Measurements from ENCODE around the gene EXPH5.
A peak's percentile ranks its signal among the peaks of the same experiment; 100 is the strongest.
"Not testable (repeated sequence)": the region's sequence is repeated elsewhere in the genome, so short reads cannot be mapped to it uniquely, and the experiment has no call there.

The EXPH5 gene

GRCh38 chr11:108599978-108600377 lies 6.4 kb upstream of the EXPH5 start:
- FAIRE-seq = no peak

DNA sequence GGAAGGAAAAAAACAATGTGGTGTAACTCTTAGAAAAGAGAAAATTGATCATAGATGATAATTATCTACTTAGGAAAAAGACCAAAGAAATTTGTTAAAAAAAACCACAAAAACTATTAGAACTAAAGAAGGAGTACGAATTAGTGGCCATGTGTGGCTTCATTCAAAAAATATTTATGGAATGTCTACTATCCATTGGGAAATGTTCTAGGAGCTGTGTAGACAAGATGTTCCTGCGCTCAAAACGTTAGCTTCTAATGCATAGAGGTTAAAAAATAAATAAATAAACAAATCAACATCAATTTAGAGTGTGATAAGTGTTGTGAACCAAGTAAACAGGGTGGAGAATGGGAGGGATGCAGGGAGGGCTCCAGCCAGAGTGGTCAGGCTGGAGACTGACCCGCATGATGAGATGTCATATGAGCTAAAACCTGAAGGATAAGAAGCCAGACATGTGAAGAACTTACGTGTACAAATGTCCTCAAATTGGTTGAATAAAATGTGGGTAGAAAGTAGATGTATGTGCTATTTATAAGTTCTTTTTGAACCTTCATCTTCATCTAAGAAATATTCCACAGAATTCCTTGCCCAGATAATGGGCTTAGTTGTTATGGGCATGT lies 4.3 kb upstream of the EXPH5 start:
- no peak for FAIRE-seq

GRCh38 chr11:108596701-108597100 lies 3.1 kb upstream of the EXPH5 start:
- no peak for FAIRE-seq

DNA sequence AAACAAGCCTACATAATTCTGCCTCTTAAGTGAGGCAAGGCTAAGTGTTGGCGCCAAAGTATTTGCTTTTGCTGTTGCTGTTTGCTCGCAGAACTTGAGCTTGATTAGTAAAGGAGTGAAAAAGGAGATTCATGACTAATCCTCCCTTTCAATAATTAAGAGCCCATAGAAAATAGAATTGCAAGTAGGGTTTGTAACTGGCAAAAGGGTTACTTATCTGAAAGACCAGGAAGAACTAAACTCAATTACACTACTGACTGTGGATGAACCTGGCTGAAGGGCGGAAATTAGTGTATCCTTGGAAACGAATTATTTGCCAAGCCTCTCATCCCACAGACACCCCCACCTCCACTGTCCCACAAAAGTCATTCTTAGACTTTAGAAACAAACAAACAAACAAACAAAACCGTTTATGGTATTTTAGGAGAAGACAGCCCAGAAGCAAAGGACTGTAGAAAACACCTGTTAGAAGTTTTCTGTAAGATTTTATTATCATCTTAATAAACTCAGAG lies 411 bp upstream of the EXPH5 start:
- peak; percentile 60 for FAIRE-seq

GRCh38 chr11:108592591-108593213 lies 866 bp downstream of the EXPH5 start:
- FAIRE-seq = no peak

DNA sequence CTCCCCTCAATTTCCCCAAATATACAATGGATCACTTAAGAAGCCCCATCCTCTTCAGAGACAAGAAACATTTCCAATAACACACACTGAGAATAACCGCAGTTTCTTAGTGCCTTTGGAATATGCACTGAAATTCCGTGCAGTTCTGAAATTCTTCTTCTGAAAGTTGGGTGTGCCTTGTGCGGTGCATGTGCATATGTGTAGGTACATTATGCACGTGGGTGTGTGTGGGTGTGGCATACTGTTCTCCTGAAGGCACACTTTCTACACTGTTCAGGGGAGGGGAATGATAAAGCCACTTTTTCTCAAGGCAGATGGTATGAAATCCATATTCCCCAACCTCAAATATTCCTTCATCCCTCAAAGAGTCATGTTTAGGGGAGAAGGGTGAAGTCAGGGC lies 1.7 kb downstream of the EXPH5 start:
- no peak for FAIRE-seq

DNA sequence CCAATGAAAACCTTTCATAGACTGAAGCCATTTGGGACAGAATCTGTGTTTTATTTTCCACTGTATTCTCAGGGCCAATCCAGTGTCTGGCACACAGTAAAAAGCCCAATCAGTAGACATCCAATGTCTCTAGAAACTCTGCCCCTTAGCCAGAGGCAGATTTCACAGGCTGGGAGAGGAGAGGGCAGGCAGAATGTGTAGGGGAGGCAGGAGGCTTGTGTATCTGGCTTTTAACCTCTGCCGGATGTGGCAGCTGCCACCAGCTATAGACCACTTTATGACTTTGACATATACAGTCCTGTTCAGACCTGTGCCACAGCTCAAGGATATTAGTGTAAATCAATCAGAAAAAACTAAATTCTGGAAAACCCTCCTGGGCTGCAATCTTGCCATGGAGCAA lies 4.4 kb downstream of the EXPH5 start:
- no peak for FAIRE-seq

DNA sequence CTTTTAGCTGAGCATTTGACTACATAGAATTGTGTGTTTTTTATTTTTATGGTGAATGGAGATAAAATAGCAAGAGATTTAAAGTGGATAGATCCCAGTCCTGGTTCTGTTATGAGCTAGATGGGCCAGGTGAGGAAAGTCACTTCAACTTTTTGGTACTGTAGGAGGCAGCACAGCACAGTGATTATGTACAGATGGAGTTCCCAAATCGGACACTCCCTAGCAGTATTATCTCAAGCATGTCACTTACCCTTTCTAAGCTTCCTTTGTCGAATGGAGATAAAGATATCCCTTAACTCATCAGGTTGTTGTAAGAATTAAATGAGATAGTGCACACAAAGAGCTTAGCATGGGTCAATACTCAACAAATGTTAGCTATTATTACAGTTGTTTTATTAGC lies 5.3 kb downstream of the EXPH5 start:
- FAIRE-seq = no peak

- no peak for FAIRE-seq
These were observed 6.5 kb downstream of the EXPH5 start for GRCh38 chr11:108587109-108587508.

DNA sequence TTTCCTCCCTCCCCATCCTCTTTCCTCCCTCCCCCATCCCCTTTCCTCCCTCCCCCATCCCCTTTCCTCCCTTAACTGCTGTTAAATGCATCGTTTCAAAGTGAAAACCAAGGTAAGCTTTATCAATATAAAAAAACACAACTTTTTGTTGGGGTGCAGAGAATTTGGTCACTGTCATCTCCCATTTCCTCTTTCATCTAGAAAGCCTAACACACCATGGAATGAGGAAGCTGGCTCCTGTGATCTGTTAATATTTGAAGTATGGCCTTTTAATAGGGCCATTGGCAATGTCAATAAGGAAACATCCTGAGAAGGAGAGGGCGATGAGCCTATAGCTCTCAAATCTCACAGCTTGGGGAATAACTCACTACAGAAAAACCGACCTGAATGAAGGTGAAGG lies 7.0 kb downstream of the EXPH5 start:
- FAIRE-seq = no peak

- not testable (repeated sequence) for FAIRE-seq
These were observed 7.4 kb downstream of the EXPH5 start for GRCh38 chr11:108586185-108586584.

GRCh38 chr11:108584973-108585372 lies 8.6 kb downstream of the EXPH5 start:
- FAIRE-seq = no peak

DNA sequence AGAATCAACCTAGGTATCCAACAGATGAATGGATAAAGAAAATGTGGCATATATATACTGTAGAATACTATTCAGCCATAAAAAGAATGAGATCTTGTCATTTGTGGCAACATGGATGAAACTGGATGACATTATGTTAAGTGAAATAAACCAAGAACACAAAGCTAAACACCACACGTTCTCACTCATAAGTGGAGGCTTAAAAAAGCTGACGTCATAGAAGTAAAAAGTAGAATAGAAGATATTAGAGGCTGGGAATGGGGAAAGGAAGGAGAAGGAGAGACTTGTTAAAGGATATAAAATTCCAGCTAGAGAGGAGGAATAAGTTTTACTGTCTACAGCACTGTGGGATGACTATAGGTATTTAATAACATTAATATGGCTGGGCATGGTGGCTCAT lies 12.9 kb downstream of the EXPH5 start:
- FAIRE-seq = no peak

- no peak for FAIRE-seq
These were observed 13.5 kb downstream of the EXPH5 start for GRCh38 chr11:108580043-108580442.

- FAIRE-seq = no peak
These were observed 17.0 kb downstream of the EXPH5 start for GRCh38 chr11:108576523-108576922.

DNA sequence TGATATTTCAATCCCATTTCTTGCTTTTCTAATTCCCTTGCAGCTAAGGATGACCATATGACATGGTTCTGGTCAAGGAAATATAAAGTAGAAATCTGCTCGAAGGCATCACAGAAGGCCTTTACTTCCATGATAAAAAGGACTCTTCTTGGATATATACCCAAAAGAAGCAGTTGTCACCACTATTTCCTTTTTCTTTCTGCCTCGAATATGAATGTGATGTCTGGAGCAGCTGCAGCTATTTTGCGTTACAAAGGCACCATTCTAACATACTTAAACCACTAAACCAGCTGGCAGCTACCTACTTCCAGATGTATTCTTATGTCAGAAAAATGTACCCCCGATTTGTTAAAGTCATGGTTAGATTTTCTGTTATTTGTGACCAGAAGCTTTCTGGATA lies 18.9 kb downstream of the EXPH5 start:
- no peak for FAIRE-seq

DNA sequence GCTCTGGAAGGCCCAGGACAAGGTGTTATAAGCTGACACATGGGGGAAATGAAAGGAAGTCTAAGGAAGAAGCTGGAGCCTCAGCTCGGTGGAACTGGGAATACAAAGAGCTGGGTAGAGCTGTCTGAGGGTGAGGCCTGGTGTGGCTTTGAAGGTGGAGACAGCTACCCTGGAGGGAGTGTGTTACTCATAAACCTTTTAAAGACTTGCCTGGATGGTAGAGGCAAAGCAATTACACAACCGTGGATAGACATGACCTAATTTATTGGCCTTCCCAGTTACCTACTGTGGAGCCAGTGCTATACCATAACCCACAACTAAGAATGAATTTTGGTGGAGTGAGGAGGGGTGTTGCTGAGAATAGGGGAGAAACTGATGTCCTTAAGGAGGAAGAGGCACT lies 22.6 kb downstream of the EXPH5 start:
- no peak for FAIRE-seq

DNA sequence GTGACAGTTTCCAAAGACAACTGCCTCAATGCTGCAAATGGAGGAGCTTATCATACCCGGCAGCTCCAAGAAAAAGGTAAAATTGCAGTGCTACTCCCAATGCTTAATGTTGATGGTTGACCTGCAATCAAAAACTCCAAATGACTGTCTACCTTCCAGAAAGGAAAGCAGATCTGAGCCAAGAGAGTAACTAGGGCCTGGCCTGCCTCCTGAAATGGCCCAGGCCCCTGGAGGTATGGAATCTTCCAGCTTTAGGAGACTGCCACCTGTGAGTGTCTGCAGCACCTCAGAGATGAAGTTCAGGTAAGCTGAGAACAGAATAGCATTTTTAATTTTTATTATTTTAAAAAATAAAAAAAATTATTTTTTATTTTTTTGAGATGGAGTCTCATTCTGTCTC lies 23.7 kb downstream of the EXPH5 start:
- no peak for FAIRE-seq

DNA sequence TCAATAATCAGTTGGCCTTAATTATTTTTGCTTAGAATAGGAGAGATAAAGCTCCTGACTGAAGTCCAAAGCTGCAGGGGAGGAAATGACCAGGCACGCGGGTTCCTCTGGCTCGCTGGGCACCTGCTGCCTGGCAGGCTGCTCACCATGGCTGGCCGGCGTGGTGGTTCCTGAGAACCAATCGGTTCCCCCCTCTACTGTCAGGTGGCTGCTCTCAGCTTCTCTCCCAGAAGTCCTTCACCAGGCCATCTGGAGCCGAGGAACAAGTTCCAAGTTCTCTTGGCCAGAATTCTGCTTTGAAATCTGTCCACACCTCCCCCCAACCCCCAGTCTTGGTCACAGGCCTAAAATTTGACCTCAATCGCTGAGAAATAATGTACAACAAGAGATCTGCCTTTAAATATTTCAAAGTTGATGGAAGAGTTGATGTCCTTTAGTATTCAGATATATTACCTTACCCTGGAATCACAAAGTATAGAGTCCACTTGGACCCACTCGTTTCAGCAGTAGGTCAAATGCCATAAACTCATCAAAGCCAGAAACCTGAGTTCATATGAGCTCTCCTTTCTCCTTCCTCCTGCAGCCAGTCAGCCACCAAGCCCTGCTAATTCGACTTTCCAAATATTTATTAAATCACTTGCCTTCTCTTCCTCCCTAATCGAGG lies 25.2 kb downstream of the EXPH5 start:
- FAIRE-seq = no peak

GRCh38 chr11:108565653-108566052 lies 27.9 kb downstream of the EXPH5 start:
- no peak for FAIRE-seq

GRCh38 chr11:108562746-108563581 lies 30.6 kb downstream of the EXPH5 start:
- FAIRE-seq = no peak

DNA sequence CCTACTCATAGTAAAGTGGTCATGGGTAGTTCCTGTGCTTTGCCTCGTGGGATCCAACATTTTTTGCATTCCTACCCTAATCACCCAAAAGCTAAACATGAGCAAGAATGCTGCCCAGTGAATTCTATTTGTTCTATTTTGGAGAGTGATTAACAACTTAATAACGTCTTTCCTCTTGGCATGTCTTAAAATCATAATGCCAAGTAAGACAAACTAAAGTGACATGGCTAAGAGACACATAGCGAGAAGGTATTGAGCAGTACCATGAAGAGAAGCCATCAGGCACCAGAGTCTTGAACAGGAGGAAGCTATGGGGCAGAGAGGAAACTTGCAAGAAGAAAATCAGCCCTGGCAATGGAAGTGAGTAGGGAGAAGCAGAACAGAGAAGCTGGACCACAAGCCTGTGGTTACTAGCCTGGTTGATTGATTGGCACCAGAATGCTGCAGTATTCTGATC lies 32.0 kb downstream of the EXPH5 start:
- FAIRE-seq = no peak

DNA sequence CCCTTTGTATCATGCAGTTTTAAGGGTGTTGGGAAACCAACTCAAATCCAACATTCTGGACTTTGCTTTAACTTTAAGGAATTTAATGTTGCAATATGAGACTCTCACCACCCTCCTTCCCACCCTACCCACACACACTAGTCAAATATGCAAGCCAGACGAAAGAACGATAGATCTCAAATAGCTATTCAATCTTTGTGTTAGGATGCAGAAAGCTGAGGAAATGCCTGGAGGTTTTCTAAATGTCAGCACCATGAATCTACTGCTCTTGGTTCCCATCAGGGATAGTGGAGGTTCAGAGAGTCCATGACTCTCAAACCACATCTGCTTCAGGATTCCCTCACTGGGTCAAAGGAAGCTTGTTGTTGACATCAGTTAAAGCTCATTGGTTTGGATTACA lies 33.7 kb downstream of the EXPH5 start:
- no peak for FAIRE-seq
